ENCODE measurements around the gene RNF225.
"Not testable (repeated sequence)": the region's sequence is repeated elsewhere in the genome, so short reads cannot be mapped to it uniquely, and the experiment has no call there.

RNF225 gene

DNA sequence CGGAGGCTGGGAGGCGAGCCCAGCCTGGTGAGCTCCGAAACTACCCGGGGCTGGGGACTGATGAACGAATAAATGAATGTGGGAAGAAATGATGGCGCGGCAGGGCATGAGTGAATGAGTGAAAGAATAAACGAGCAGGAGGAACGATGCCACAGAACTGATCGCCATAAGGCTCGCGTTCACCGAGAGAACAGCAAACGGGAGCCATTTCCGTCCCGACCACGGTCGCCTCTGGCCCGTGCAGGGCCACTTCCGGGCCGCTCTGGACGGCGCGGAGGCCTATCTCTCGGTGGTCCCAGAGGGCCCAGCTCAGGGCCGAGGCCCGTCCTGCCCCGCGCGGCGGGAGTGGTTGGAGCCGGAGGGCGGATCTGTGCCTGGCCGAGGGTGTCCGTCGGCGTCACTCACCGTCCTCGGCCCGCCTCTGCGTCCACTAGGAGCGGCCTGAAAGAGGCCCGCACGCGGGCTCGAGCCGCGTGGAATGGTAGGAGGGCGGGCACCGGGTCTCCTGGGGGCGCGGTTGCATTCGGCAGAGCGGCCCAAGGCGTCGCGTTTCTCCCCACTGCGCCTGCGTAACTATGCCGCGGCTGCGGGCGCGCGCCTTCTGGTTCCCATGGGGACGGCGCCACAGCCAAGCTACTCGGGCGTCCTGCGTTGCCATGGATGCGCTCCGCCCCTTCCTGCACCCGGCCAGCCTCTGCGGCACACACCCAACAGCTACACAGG is 33.0 kb upstream of the RNF225 start, which contains the start of gene ZNF497:
TSS of gene ZNF497 (minus strand) at position 480 of the 723 bp plus-strand sequence. CDS start 5,116 bp downstream, outside the sequence.
- DNase-seq (ENCODE audit: low spot score), result peak; percentile 99

DNA sequence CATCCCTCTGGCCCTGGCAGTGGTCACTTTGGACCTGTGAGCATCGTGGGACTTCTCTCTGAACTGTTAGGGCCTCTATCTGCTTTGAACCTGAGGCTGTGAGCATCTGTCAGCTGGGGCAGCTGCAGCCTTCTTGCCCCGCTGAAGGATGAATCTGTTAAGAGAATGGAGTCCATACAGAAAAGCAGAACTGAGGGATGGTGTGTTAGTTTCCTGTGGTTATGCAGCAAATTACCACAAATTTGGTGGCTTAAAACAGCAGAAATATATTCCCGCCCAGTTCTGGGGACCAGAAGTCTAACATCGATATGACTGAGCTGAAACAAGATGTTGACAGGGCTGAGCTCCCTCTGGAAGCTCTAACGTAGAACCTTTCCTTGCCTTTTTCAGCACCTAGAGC is 31.3 kb upstream of the RNF225 start:
- no peak for DNase-seq (ENCODE audit: low spot score)

DNA sequence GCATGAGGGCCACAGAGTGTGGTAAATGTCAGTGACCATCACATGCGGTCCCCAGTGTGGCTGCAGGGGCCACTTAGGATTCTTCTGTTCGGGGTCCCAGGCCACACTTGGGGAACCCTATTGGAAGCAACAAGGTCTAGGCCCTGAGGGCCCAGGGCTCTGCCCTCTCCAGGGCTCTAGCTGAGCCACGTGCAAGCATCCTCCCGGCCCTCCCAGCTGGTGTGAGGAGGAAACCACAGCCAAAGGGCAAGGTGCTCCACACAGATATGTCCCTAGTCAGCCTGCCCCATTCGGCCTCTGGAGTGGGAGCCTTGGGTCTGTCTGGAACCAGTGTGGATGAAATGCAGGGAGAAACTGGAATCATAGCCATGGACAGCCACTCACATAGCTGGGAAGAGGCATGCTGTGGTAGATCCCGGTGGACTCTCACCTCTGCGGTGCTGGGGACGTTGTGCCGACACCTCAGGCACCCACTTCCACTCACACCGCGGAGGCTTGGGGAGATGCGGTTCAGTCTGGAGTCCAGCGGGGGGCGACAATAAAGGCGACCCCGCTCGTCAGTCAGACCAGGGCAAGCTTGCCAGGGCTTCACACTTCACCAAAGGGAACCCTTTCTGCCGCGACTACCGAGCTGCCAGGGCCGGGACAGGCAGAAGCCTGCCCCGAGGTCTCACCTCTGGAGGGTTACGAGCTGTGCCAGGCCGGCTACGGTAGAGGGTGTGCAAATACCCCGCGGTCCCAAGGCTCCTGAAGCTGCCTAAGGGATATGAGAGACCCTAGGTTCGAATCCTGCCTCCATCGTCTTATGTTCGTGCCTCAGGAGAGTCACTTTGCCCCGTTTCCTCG is 28.6 kb upstream of the RNF225 start:
- DNase-seq (ENCODE audit: low spot score), result no peak

DNA sequence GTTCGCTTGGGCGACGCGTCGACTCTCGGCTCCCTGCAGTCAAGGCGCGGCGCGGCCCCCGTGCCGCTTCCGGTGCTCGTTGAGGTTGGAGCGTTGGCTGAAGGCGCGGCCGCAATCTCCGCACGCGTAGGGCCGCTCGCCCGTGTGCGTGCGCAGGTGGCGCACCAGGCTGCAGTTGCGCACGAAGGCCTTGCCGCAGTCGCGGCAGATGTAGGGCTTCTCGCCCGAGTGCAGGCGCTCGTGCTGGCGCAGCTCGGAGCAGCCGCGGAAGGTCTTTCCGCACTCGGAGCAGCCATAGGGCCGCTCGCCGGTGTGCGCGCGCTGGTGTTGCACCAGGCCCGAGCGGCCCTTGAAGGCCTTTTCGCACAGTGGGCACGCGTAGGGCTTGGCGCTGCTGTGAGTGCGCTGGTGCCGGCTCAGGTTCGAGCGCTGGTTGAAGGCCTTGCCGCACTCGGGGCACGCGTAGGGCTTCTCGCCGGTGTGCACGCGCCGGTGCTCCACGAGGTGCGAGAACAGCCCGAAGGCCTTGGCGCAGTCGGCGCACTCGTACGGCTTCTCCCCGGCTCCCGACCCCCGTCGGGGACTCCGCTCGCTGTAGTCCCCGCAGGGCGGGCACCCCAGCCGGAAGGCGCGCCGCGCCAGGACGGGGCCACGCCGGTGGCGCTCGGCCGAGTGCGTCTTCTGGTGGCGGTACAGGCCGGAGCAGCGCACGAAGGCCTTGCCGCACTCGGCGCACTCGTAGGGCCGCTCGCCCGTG is 27.6 kb upstream of the RNF225 start:
- no peak for DNase-seq (ENCODE audit: low spot score)

DNA sequence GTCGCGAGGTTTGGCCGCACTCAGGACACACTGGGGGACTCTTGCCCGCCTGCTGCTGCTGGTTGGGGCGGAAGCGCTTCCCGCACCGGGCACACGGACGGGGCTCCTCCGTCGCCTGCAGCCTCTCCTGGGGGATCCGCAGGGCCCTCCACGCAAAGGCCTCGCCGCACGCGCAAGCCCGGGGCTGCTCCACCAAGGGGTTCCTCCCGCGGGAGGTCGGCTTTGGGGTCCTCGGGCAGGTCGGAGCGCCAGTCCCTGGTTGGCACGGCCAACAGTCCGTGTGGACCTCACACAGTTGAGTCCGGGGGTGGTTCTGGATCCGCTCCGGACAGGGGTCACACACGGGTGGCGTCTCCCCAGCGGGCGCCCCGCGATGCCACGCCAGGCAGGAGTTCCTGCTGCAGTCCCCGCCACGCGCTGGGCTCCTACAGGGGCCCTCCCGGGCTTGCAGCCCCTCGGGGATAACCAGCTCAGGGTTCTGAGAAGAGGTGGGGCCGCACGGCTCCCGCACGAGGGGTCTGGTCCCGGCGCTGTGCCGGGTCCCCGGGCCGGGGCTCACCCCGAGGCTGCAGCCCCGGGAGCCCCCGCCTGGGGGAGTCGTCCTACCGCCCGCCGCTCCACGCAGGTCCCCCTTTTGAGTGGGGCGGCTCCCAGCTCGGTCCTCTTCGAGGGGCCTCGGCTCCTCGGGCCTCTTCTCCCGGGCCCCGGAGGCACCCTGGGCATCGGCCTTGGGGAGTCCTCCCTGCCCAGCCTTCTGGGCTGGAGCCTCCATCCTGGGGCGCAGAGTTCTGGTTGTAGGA is 26.7 kb upstream of the RNF225 start:
- DNase-seq (ENCODE audit: low spot score), result no peak

DNA sequence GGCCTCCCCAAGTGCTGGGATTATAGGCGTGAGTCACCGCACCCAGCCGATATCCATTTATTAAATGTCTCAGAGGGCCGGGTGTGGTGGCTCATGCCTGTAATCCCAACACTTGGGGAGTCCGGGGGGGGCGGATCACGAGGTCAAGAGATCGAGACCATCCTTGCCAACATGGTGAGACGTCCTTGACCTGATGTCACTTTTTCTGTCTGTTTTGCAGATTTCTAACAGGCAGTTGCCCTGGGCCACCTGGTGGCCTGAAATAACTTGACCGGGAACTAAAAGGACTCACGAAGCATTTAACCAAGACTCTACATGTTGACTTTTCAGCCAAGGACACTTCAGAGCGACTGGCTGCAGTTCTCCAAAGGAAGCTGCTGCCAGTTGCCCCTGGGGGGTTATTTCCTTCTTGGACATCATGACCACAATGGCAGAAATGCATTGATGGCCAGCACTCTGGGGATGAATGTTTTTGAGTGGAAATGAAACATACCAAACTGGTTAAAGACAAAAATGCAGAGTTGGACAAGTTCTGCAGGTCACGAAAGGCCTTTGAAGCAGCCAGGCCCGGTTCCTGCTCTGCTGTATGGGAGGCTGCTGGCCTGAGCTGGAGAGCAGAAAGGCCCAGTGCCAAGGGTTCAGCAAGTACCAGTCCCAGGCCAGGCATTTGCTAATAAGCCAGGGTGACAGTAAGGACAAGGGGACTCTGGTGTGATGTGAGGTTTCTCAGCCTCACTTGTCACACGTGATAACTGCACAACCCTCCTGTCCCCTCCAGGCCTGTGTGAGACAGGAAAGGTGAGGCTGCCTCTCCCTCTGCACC is 22.9 kb upstream of the RNF225 start:
- no peak for DNase-seq (ENCODE audit: low spot score)

DNA sequence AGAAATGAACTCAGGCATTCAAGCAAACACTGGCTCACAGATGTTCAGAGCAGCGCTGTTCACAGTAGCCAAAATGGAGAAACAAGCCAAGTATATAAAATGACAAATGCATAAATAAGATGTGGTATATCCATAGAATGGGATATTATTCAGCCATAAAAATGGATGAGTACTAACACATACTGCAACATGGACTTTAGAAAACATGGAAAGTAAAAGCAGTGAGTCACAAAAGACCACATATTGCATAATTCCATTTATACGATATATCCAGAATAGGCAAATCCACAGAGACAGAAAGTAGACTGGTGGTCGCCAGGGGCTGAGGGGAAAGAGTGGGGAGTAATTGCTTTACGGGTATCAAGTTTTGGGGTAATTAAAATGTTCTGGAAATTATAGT is 21.3 kb upstream of the RNF225 start:
- DNase-seq (ENCODE audit: low spot score), result no peak

DNA sequence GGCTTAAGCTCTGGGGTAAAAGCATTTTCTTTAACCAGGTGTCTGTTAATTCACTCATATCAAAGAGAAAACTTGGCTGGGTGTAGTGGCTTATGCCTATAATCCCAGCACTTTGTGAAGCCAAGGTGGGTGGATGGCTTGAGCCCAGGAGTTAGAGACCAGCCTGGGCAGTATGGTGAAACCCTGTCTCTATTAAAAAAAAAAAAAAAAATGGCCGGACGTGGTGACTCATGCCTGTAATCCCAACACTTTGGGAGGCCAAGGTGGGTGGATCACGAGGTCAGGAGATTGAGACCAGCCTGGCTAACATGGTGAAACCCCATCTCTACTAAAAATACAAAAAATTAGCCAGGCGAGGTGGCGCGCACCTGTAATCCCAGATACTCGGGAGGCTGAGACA is 18.7 kb upstream of the RNF225 start:
- DNase-seq (ENCODE audit: low spot score), result not testable (repeated sequence)

DNA sequence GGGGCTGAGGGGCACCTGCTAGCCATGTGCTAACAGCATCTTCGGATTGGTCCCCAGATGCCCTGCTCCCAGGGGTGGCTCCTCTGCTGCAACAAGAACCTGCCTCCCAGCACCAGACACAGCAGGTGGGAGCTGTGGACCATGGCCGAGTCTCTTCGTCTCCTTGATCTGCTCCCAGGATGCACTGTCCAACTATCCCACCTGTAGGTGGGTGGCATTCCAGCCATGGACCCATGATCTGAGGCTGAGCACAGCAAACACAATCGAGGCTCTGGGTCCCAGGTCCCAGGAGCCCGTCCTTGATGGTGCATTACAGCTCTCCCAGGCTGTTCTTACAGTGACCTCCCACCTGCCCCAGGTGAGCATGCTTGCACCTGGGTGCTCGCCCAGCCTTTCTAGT is 16.2 kb upstream of the RNF225 start:
- no peak for DNase-seq (ENCODE audit: low spot score)

DNA sequence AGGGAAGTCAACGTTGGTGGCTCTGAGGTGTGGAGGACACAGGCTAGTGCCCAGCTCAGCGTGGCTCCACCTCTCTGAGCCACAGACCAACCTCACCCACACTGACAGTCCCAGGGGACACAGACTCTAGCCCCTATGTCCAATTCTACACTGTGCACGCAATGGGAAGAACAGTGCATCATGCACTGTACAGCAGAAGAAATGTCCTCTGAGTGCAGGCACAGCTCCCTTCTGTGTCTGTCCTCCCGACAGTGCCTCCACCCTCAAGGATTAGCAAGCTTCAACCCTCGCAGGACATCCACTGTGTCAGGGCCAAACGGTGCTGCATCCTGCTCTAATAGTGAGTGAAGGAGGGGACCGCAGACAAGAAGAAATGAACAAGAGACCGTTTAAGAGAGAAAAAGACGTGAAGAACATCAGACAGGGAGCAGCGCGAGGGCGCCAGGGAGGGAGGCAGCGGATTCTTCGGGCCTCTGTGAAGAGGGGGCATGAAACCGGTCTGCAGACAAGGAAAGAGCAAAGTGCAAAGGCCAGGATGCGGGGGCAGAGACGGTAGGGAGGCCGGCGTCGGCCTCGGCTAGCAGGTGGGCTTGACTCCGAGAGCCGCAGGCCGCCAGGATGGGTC is 15.3 kb upstream of the RNF225 start:
- DNase-seq (ENCODE audit: low spot score), result no peak

DNA sequence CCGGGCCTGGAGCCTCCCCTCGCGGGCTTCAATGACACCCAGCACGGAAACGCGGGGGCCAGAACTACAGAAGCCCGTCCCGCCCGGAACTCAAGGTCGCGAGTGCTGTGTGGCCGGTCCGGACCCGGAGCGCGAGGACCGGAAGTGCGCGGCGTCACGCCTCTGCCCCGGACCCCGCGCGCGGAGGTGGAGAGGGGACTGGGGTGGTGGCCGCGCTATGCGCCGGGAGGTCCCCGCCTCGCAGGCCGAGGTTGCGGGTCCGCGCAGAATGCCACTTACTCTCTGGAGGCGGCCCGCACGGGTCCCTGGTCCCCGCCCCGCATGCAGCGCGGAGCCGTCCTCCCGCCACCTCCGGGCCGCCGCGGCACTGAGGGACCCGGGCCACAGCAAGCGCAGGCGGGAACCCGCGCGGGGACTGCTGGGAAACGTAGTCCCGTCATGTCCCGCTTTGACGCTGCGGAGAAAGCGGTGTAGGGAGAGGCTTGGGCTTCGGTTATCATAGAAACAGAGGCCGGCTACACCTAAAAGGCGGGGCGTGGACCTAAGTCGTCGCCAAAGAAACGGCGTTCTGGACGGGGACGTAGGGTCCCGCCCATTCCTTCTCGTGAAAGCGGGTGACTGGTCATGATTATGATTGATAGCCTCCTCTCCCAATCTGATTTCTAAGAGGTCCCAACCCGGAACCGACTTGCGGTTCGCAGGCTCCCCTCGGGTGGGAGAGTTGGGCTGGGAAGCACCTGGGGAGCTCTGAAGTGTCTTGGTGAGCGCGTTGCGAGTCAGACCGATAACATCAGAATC is 14.6 kb upstream of the RNF225 start, which contains the start of gene ZNF837:
TSS of gene ZNF837 (minus strand) at position 369 of the 798 bp plus-strand sequence. CDS start 11,698 bp downstream, outside the sequence.
- DNase-seq (ENCODE audit: low spot score), result peak; percentile 96

DNA sequence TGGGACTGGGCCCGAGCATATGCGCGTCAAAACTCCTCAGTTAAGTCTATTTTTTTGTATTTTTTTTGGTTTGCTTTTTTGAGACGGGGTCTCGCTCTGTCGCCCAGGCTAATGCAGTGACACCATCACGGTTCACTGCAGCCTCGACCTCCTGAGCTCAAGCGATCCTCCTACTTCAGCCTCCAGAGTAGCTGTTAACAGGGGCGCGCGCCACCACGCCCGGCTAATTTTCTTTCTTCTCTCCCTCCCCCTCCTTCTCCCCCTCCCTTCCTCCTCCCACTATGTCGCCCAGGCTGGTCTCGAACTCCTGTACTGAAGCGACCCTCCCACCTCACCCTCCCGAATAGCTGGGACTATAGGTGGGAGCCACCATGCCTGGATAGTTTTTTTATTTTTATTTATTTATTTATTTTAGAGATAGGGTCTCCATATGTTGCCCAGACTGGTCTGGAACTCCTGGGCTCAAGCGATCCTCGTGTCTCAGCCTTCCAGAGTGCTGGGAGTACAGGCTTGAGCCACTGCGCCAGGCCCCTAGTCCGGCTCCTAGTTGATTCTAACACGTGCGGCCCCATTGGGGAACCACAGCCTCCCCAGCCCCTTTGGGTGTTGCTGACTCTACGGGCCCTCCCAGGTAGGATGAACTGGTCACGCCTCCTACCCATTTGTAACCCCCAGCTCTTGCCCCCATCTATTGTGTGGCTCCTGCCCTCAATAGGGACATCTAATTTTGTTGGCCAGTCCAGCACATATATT is 13.8 kb upstream of the RNF225 start:
- DNase-seq (ENCODE audit: low spot score), result no peak

DNA sequence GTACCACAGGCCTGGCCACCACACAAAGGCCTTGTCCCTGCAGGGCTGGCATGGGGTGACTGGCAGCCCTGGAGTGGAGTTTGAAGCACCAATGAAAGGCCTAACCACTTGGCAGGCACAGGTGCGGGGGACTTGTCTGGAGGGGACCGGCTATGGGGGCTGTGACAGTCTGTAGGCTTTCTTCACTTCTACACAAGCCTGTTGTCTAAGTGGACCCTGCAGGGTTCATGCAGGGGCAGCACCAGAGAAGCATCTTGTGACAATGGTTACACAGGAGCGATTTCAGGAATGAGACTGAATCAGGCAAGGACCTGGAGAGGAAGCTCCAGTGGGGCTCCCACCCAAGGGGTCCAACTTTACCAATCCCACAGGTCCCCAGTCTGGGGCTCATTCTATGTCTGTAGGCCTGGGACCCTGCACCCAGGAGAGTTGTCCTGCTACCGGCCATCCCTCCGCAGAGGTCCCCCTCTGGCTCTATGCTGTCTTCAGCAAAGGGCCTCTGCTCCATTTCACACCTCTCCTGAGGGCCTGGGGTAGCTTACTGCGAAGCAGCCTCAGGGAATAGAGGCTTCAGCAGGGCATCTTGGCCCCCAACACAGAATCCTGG is 12.4 kb upstream of the RNF225 start:
- no peak for DNase-seq (ENCODE audit: low spot score)

DNA sequence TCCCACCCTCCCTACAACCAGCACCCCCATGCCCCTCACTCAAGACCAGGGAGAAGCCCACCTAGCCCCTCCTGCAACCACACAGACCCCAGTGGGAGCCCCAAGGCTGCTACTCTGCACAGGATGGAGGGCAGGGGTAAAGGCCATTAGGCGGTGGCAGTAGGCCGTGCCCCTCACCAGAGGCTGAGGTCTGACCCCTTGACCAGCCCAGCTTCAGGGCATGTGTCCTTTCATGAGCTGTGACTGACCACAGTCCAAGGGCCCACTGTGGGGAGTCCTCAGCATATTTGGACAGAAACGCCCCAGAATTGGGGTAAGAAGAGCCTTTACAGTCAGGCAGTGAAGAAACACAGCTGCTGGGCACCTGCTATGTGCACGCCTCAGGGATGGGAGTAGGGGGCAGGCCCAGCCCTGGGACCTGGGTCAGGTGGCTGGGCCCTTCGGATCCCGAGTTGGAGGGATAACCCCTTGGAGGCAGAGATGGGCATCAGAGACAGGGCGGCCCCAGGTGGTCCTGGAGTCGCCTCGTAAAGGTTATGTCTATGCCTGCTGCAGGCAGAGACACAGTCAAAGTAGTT is 10.1 kb upstream of the RNF225 start:
- no peak for DNase-seq (ENCODE audit: low spot score)

DNA sequence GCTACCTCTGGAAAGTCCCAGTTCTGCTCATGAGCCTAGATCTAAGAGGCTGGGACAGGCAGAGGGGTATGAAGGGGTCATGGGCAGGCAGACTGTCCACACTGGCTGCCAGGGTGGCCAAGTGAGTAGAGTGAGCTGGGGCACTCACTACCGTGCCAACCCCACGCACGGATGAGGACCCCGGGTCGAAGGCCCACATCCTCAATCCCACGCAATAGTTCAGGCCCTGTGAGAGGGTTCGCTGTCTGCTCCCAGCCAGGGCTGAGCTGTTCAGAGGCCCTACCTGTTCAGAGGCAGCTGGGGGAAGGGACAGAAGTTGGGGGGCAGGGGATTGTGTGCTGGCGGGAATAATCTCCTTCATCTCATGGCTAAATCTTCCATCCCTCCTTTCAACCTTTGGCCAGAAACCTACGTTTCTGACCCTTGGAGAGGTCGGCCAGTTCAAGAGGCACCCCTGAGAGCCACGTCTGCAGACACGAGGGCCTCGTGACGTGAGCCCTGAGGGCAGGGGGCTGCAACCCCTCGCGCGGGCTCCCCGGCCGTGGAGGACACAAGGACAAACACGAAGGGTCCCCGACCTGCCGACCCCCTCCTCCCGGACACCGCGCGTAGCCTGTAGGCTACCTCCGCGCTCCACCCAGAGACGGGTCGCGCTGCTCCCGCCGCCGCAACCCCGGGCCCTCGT is 9.4 kb upstream of the RNF225 start:
- DNase-seq (ENCODE audit: low spot score), result no peak

DNA sequence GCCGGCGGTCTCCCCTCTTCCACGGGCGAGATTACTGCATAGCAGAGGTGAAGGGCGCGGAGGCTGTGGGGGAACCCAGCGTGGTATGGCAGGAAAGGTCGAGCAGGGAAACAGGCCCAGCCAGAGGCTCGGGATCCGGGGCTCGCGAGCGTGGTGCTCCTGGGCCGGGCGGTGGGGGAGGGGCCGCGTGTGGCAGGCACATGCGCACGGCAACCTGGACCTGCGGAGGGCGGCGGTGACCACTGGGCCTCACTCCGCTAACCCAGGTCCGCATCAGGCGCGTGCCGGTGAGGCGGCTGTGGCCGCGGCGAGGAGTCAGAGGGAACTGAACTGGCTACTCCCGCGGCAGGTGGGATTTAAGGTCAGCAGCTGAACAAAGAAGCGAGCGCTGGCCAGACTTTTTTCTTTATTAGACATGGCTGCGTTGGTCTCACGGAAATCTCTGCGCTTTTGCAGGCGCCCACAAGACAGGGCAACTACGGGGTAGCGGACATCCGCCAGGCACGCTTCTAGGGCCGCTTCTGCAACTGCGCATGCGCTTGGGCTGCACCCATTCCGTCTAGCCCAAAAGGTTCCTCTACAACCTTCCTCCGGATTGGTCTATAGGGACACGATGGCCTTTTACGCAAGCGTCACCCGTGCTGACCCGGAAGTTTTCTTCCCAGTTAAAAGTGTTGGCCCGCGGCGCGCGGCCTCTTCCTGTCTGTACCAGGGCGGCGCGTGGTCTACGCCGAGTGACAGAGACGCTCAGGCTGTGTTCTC is 8.7 kb upstream of the RNF225 start, which contains the start of gene RPS5:
TSS of gene RPS5 (plus strand) at position 694 of the 762 bp plus-strand sequence. CDS start 869 bp downstream, outside the sequence.
- peak; percentile 99 for DNase-seq (ENCODE audit: low spot score)

Data from AG20443 (cell line).